Anterior cingulate cortex (tissue), 58 donors: ENCODE data around the gene LGALS4.
"Not testable (repeated sequence)": the region's sequence is repeated elsewhere in the genome, so short reads cannot be mapped to it uniquely, and the experiment has no call there.

Experiments
- DNase-seq, 58 donors: peaks; one replicate each; lab custom pipeline; 2025; lab: John Stamatoyannopoulos, UW

LGALS4 gene, protein sequence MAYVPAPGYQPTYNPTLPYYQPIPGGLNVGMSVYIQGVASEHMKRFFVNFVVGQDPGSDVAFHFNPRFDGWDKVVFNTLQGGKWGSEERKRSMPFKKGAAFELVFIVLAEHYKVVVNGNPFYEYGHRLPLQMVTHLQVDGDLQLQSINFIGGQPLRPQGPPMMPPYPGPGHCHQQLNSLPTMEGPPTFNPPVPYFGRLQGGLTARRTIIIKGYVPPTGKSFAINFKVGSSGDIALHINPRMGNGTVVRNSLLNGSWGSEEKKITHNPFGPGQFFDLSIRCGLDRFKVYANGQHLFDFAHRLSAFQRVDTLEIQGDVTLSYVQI

DNA sequence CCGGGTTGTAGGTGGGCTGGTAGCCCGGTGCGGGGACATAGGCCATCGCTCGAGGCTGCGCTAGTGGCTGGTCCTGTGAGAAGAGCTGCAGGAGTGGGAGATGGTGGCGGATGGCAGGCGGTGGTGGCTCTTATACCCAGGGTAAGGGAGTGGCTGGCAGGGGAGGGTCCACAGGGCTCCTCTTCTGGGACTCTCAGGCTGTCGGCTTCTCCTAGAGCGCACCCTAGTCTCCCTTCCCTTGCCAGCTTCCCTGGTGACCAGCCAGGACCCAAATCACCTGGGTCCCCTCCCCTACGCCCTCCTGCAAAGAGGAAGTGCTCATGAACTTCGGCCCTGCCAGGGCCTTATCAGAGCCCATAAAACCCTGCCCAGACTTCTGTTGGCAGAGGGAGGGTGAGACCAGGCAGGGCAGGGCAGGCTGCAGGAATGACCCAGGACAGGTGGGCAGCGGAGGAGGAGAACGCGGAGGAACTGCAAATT, at the start of gene LGALS4:
Gene LGALS4, minus strand, starts transcription at position 105 of the 480 bp plus-strand sequence. Its CDS starts 59 bp downstream, at position 46.
- DNase-seq, result no peak

GRCh38 chr19:38861368-38861767, 48.6 kb upstream of the LGALS4 start:
- DNase-seq, result no peak

DNA sequence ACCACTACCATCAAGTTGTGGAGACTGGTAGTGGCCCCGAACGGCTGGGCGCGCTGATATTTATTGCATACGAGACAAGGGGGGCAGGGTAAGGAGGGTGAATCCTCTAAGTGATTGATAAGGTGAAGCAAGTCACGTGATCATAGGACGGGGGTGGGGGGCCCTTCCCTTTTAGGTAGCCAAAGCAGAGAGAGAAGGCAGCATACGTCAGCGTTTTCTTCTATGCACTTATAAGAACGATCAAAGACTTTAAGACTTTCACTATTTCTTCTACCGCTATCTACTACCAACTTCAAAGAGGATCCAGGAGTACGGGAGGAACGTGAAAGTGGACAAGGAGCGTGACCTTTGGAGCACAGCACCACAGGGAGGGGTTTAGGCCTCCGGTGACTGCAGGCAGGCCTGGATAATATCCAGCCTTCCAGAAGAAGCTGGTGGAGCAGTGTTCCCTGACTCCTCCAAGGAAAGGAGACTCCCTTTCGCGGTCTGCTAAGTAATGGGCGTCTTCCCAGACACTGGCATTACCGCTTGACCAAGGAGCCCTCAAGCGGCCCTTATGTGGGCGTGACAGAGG, 47.0 kb upstream of the LGALS4 start:
- not testable (repeated sequence) for DNase-seq

DNA sequence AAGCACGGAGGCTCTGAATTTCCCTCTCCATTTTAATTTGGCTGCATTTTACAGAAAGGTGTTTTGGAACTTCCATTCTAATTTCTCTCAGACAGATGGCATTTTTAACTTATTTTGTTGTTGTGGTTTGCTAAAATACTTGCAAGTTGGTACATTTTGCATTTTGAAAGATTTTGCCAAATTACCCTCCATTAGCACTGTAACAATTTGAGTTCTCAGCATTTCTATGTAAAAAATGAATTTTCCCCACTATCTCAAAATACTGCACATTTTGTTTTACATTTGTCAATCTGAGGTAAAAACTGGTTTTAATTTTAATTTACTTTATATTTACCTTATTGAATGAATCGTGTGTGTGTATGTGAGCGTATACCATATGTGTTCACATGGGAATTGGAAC, 44.1 kb upstream of the LGALS4 start:
- no peak for DNase-seq

DNA sequence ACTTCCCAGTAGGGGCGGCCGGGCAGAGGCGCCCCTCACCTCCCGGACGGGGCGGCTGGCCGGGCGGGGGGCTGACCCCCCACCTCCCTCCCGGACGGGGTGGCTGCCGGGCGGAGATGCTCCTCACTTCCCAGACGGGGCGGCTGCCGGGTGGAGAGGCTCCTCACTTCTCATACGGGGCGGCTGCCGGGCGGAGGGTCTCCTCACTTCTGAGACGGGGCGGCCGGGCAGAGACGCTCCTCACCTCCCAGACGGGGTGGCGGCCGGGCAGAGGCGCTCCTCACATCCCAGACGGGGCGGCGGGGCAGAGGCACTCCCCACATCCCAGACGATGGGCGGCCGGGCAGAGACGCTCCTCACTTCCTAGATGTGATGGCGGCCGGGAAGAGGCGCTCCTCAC, 43.0 kb upstream of the LGALS4 start:
- not testable (repeated sequence) for DNase-seq

- not testable (repeated sequence) for DNase-seq
Observed at GRCh38 chr19:38854961-38855360, 42.2 kb upstream of the LGALS4 start.

DNA sequence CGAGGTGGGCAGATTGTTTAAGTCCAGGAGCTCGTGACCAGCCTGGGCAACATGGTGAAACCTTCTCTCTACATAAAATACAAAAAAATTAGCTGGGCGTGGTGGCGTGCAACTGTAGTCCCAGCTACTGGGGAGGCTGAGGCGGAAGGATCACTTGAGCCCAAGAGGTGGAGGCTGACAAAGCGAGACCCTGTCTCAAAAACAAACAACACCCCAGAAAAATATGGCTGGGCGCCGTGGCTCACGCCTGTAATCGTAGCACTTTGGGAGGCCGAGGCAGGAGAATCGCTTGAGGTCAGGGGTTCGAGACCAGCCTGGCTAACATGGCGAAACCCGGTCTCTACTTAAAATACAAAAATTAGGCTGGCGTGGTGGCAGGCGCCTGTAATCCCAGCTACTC, 40.5 kb upstream of the LGALS4 start:
- no peak for DNase-seq

GRCh38 chr19:38852231-38853044, 39.7 kb upstream of the LGALS4 start:
- DNase-seq, result peak in 45 of 58 donors; percentile 8 to 76 (median 59)

- DNase-seq, result peak; percentile 28 to 94 (median 86)
Observed at GRCh38 chr19:38851622-38852230, 39.0 kb upstream of the LGALS4 start.

DNA sequence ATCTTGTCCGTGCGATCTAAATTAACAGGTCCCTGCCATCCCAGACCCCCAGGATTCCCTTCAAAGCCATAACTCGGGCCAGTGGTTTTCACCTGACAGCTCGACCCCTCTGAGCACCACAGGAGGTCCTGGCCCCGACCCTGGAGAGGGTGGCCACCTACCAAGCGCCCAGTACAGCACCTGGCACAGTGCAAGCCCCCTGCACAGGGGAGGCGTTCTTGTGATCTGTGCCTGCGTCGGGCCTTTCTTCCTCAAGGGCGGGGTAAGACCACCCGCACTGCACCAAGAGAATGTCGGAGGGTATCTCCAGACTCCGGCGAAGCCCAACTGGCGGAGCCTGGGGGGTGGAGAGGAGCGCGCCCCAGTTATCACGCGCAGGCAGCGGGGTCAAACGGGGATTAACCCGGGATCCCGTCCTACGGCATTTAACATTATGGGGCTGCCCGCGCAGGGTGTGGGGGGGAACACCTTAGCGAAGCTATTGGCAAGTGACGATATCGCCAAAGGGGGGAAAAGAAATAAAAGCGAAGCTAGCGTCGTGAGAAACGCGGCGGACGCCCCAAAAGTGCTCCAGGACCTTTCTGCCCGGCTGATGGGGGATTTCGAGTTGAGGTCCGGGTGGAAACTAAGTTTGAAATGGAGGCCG, 38.4 kb upstream of the LGALS4 start:
- DNase-seq, result peak in 20 of 58 donors; percentile 19 to 66 (median 48)

DNA sequence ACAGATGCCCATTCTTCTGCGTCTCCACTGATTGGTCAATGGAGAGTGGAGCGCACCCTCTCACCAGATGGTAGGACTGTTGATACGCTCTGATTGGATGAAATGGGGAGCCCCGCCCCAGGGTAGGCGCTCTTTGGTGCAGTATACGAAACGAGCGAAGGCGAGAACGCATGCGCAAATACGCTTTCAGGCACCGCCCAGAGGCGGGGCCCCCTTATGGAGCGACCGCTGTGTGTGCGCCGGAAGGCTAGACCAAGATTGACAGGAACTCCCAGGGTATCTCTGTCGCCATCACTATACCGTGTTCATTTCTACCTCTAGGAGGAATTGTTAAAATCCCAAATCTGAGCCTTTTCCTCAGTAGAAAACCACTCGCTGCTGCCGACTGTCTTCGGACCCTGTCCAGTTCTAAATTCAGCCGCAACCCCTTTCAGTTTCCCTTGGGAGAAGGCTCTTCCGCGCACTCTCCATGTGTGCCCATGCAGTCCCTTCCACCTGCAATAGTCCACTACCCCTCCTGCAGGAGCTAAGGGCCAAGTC, 37.8 kb upstream of the LGALS4 start:
- peak in 21 of 58 donors; percentile 56 to 100 (median 100) for DNase-seq

- peak; percentile 97 to 100 (median 100) for DNase-seq
Observed at GRCh38 chr19:38849860-38850435, 37.2 kb upstream of the LGALS4 start, which contains the start of gene HNRNPL. HNRNPL (minus strand) TSS chr19:38849986; CDS start chr19:38849966, 20 bp downstream.

DNA sequence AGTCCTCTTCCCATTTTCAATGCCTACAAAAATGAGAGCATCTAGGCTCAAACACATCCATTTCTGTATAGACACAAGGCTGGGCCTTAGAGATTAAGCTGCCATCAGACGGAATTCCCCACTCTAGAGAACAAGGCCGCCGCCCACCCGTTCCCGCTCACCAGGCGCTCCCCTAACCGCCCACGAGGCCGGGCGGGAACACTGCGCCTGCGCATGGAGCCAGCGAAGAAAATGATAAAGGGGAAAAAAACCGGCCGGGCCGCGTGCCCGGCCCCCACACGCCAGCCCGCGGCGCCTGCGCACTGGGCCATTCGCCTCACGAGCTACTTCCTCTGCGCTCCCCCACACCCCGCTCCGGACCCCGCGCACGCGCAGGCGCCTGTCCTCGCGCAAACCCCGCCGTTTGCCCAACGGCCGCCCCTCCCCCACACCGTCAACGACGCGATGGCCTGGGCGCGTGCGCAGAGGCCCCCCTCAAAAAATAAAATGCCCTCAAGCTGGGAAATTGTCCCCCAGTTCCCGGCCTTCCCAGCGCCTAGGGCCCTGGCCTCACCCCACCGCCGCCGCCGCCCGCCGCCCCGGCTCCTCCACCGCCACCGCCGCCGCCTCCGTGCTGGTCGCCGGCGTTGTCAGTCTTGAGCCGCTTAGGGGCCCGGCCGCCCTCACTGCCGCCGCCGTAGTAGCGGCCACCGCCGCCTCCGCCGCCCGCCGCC, 36.6 kb upstream of the LGALS4 start:
- DNase-seq, result peak; percentile 47 to 96 (median 89)

GRCh38 chr19:38848299-38849146, 35.8 kb upstream of the LGALS4 start:
- DNase-seq, result no peak

- DNase-seq, result no peak
Observed at GRCh38 chr19:38846097-38846496, 33.4 kb upstream of the LGALS4 start.

GRCh38 chr19:38845374-38846024, 32.8 kb upstream of the LGALS4 start:
- DNase-seq, result no peak

DNA sequence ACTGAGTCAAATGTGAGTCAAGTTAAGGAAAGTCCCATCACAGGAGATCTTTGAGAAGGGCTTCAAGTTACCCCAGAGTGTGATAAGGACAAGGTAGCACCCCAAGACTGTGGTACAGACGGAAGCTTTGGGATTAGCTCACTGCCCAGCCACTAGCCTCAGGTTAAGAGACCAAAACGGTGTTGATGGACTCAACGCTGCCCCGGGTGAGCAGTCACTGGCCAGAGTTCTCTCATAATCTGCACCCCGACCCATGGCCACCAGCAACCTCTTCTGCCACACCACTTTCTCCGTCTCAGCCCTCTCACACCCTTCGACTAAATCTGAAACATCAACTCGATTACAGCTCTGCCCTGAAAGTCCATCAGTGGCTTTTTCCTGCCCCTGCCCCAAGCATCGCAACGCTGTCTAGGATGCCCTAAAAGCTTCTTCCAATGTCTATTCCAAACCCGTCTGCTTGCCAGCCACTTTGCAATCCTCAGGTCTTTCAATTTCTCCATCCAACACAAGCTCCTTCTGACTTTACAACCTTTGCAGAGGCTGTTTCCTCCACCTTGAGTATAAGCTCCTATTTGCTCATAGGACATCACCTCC, 31.4 kb upstream of the LGALS4 start:
- DNase-seq, result no peak
